B cell (primary cell): ENCODE measurements around the gene AQP3. TPM values are rescaled to one million over a fixed set of nuclear protein-coding genes. Genes with fewer than 3 reads are reported as not detected.

Source experiments
- ATAC-seq: fragments of 200-7000 bp; cut with Tn5 transposase; one replicate; pipeline ENCODE4 v1.10.0; 2021; ENCODE audit warnings: low read depth, mild to moderate bottlenecking, moderate number of reproducible peaks, moderate library complexity
- CTCF ChIA-PET: fragments of 350-600 bp; sonication (Branson Sonifier 250); formaldehyde crosslinking; loops from one replicate; lab custom pipeline; 2021; ENCODE audit warnings: antibody characterized with exemption, inconsistent platforms; lab: Charles Lee
- POLR2A ChIA-PET: fragments of 350-600 bp; sonication (Branson Sonifier 250); formaldehyde crosslinking; loops from one replicate; lab custom pipeline; 2021; ENCODE audit warnings: antibody characterized with exemption; lab: Charles Lee
- DNase-seq: peaks from one replicate; pipeline ENCODE4 v3.0.0; 2013
- H2AFZ ChIP-seq: 2 replicates; pipeline ENCODE4 v1.6.1; 2012; ENCODE audit warnings: mild to moderate bottlenecking, low read depth, low read length; ENCODE audit not compliant: insufficient read depth, poor library complexity, severe bottlenecking
- H3K27ac ChIP-seq, 2 donors: 1 replicate in 1 of 2; 2 replicates in 1 of 2; pipeline ENCODE4 v1.5.1; 2012 to 2013; ENCODE audit warnings: low read length in 2 of 2, mild to moderate bottlenecking in 2 of 2, moderate library complexity in 1 of 2
- H3K27me3 ChIP-seq, 4 experiments: fragments of 200-600 bp in 1 of 4; sonication (generic) in 1 of 4; replicated peaks in 1 of 4; 1 replicate in 2 of 4; 2 replicates in 2 of 4; pipeline versions ENCODE4 v1.6.1 to v1.7.0; 2013 to 2016; ENCODE audit warnings: low read length in 3 of 4, mild to moderate bottlenecking in 2 of 4, mixed read lengths in 1 of 4, moderate library complexity in 1 of 4; ENCODE audit not compliant: insufficient read depth in 4 of 4, control insufficient read depth in 3 of 4; ENCODE audit errors: control extremely low read depth in 1 of 4
- H3K36me3 ChIP-seq, 2 experiments: replicated peaks in 1 of 2; 1 replicate in 1 of 2; 2 replicates in 1 of 2; pipeline versions ENCODE4 v1.6.1 to v1.7.1; 2013; ENCODE audit warnings: low read length in 1 of 2; ENCODE audit not compliant: insufficient read depth in 2 of 2, control insufficient read depth in 1 of 2; ENCODE audit errors: control extremely low read depth in 1 of 2, extremely low read depth in 1 of 2
- H3K4me1 ChIP-seq, 2 donors: fragments of 200-600 bp in 1 of 2; sonication (generic) in 1 of 2; 1 replicate in 1 of 2; 2 replicates in 1 of 2; pipeline versions ENCODE4 v1.5.1 to v1.6.1; 2013 to 2017; ENCODE audit warnings: low read length in 2 of 2; ENCODE audit not compliant: control insufficient read depth in 2 of 2, insufficient read depth in 2 of 2
- H3K4me2 ChIP-seq: replicated peaks from 2 replicates; pipeline ENCODE3; 2012; ENCODE audit warnings: mild to moderate bottlenecking, low read depth, low read length; ENCODE audit not compliant: poor library complexity, severe bottlenecking
- H3K4me3 ChIP-seq, 5 experiments: fragments of 200-600 bp in 1 of 5; sonication (generic) in 1 of 5; 1 replicate in 3 of 5; 2 replicates in 2 of 5; pipeline versions ENCODE4 v1.5.1 to v1.7.0; 2011 to 2016; ENCODE audit warnings: low read length in 4 of 5, mild to moderate bottlenecking in 4 of 5, low read depth in 2 of 5, control low read depth in 1 of 5, moderate library complexity in 1 of 5; ENCODE audit not compliant: insufficient read depth in 1 of 5; ENCODE audit errors: control extremely low read depth in 1 of 5, extremely low read depth in 1 of 5
- H3K79me2 ChIP-seq: fragments of 200-600 bp; sonication (generic); one replicate; pipeline ENCODE4 v1.6.0; 2016; ENCODE audit warnings: low read length; ENCODE audit not compliant: control insufficient read depth, insufficient read depth
- H3K9ac ChIP-seq: fragments of 200-600 bp; sonication (generic); 2 replicates; pipeline ENCODE4 v1.6.1; 2017; ENCODE audit warnings: mild to moderate bottlenecking, low read length, moderate library complexity
- H3K9me3 ChIP-seq, 3 donors: one replicate each; pipeline versions ENCODE4 v1.6.1 to v1.7.1; 2013; ENCODE audit warnings: low read length in 2 of 3; ENCODE audit not compliant: control insufficient read depth in 2 of 3, insufficient read depth in 1 of 3; ENCODE audit errors: control extremely low read depth in 1 of 3
- H4K20me1 ChIP-seq: 2 replicates; pipeline ENCODE4 v1.6.0; 2012; ENCODE audit warnings: mild to moderate bottlenecking, low read length; ENCODE audit not compliant: insufficient read depth, control insufficient read depth, poor library complexity, severe bottlenecking
- H3K27ac Mint-ChIP-seq: one replicate; pipeline ENCODE4 v1.8.0; 2021; ENCODE audit warnings: mixed read lengths
- H3K27me3 Mint-ChIP-seq: one replicate; pipeline ENCODE4 v1.8.0; 2021; ENCODE audit warnings: mixed read lengths
- H3K4me1 Mint-ChIP-seq: one replicate; pipeline ENCODE4 v1.8.0; 2021; ENCODE audit warnings: mixed read lengths
- H3K4me3 Mint-ChIP-seq: one replicate; pipeline ENCODE4 v1.8.0; 2021; ENCODE audit warnings: mixed read lengths
- H3K9me3 Mint-ChIP-seq: one replicate; pipeline ENCODE4 v1.8.0; 2022; ENCODE audit warnings: mixed read lengths; ENCODE audit not compliant: insufficient read depth
- EZH2 ChIP-seq: IDR thresholded peaks from 2 replicates; pipeline ENCODE4 v1.6.1; 2012; ENCODE audit warnings: borderline replicate concordance, low read depth, mild to moderate bottlenecking, moderate library complexity, low read length; ENCODE audit not compliant: insufficient read depth, poor library complexity, severe bottlenecking
- WGBS: methylation state at CpG from one replicate; pipeline ENCODE4 v1.1.5; 2013; ENCODE audit warnings: missing lambda C conversion rate; ENCODE audit not compliant: insufficient coverage; 5-methylcytosine and 5-hydroxymethylcytosine counted together
- intact Hi-C: fragments of 100-400 bp; cut with micrococcal nuclease; formaldehyde crosslinking; loops from one replicate; pipeline ENCODE4 v1.10.0; 2022
- polyA plus RNA-seq: library from polyadenylated mRNA; depleted of rRNA; stranded (reverse); fragments of >200 nt; gene quantifications from 2 replicates; pipeline ENCODE4 v1.2.3, GENCODE V29; 2012
- total RNA-seq, 2 donors: library from RNA; stranded (reverse); fragments of 120-200 nt in 1 of 2; gene quantifications; 1 replicate in 1 of 2; 2 replicates in 1 of 2; pipeline versions ENCODE4 v1.2.3 to v1.2.4, GENCODE V29; 2013 to 2022
- TF ChIP-seq, protein P1 (sequence below): fragments of 200-600 bp; IDR thresholded peaks from one replicate; pipeline ENCODE4 v1.8.0; 2022; ENCODE audit warnings: antibody characterized with exemption, mild to moderate bottlenecking

The AQP3 gene
- total and polyA plus RNA-seq, 2 donors (not counting 1 experiment from before 2014, with no cell fraction given), result 1.8 to 10.0 TPM

- Mint-ChIP-seq H3K9me3 (no peaks in the 10 kb centered on the region), H3K4me3 (no peak overlapping the region), H3K4me1 (peaks cover 28% of the 10 kb centered on the region), H3K27me3 (no peaks in the 10 kb centered on the region), H3K27ac (no peak overlapping the region)
- intact Hi-C loops, result loop anchor here (5.0 to 10.0 kb wide), 5 partner anchors 205 to 905 kb away; partner anchors contain the start of genes BAG1, CHMP5, DNAJA1 and KIF24
- peaks cover 9% of the 10 kb centered on the region for H4K20me1 ChIP-seq
- no peak overlapping the region for H3K9ac ChIP-seq
- WGBS, result 92% methylated on average over 6 of the region's 6 CpGs
- H3K27ac ChIP-seq, result no peak overlapping the region
- H3K79me2 ChIP-seq, result peaks cover 27% of the 10 kb centered on the region
- H3K4me3 ChIP-seq, result no peak overlapping the region
- H3K9me3 ChIP-seq, result no peaks in the 10 kb centered on the region
- H3K27me3 ChIP-seq, result no peaks in the 10 kb centered on the region
- DNase-seq (no peak), ATAC-seq (no peak)
- peaks cover 17 to 22% of the 10 kb centered on the region in 2 donors for H3K4me1 ChIP-seq
- H2AFZ ChIP-seq, result no peak overlapping the region
- H3K36me3 ChIP-seq, result peaks cover 0 to 64% of the 10 kb centered on the region in 2 experiments
- no peak for TF ChIP-seq EZH2
- TF ChIP-seq, protein P1, sequence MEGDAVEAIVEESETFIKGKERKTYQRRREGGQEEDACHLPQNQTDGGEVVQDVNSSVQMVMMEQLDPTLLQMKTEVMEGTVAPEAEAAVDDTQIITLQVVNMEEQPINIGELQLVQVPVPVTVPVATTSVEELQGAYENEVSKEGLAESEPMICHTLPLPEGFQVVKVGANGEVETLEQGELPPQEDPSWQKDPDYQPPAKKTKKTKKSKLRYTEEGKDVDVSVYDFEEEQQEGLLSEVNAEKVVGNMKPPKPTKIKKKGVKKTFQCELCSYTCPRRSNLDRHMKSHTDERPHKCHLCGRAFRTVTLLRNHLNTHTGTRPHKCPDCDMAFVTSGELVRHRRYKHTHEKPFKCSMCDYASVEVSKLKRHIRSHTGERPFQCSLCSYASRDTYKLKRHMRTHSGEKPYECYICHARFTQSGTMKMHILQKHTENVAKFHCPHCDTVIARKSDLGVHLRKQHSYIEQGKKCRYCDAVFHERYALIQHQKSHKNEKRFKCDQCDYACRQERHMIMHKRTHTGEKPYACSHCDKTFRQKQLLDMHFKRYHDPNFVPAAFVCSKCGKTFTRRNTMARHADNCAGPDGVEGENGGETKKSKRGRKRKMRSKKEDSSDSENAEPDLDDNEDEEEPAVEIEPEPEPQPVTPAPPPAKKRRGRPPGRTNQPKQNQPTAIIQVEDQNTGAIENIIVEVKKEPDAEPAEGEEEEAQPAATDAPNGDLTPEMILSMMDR, result no peak
- POLR2A ChIA-PET, result no interaction called here
- CTCF ChIA-PET, result interaction anchor here (0.6 kb wide), 1 partner anchor 37 kb away, joined by 3 read pairs; no protein-coding TSS in a partner anchor
- H3K4me2 ChIP-seq, result no peak overlapping the region
Observed at GRCh38 chr9:33469891-33470290, 22.5 kb upstream of the AQP3 start.

DNA sequence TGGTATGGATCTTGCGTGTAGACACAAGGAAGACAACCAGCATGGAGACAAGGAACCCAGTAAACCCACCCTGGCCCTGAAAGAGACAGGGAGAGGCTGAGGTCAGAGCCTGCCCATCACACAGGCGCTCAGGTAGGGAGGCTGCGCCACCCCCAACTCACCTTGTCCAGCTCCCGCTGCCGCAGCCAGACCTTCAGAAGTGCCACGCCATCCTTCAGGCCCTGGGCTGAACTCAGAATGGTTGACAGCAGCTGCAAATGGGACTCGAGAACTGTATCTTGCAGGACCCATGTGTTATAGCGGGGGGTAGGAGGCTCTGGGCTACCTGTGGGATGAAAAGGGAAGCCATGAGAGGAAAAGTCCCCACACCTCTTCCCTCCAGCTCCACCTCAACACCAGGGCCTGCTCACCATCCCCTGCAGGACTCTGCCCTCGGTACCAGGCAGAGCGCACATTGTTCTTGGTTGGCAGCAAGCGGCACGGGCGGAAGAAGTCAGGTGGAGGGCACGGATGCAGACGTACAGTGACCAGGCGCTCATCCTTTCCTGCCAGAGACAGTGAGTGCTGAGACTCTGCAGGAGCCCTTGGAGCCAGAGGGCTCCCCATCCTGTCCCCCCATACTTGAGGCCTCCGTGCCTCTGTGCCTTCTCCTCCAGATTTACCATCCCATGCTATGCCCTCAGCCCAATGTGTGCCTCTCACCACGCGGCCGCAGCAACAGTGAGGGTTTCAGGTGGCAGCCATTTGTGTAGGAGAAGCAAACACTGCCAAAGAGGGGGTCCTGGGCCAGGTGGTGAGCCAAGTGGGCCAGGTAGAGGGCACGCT is 21.6 kb upstream of the AQP3 start:
- CTCF ChIA-PET, result interaction anchor here (0.9 to 3.4 kb wide), 2 partner anchors 182 to 919 kb away, joined by 3 to 24 read pairs; no protein-coding TSS in a partner anchor
- H3K27ac ChIP-seq, result no peak overlapping the region
- H4K20me1 ChIP-seq, result peaks cover 9% of the 10 kb centered on the region
- H3K79me2 ChIP-seq, result peaks cover 27% of the 10 kb centered on the region
- no peaks in the 10 kb centered on the region for H3K27me3 ChIP-seq
- Mint-ChIP-seq H3K27ac (no peak overlapping the region), H3K9me3 (no peaks in the 10 kb centered on the region), H3K4me1 (peaks cover 26% of the 10 kb centered on the region), H3K27me3 (no peaks in the 10 kb centered on the region), H3K4me3 (no peak overlapping the region)
- H3K36me3 ChIP-seq, result peaks cover 0 to 73% of the 10 kb centered on the region in 2 experiments
- no peak overlapping the region for H3K4me3 ChIP-seq
- H3K9ac ChIP-seq, result no peak overlapping the region
- TF ChIP-seq, protein P1, result no peak
- TF ChIP-seq EZH2, result no peak
- intact Hi-C loops, result no loop called here
- no peaks in the 10 kb centered on the region for H3K9me3 ChIP-seq
- DNase-seq (no peak), ATAC-seq (no peak)
- POLR2A ChIA-PET, result no interaction called here
- 98% methylated on average over 17 of the region's 21 CpGs for WGBS
- H3K4me1 ChIP-seq, result peaks cover 13 to 18% of the 10 kb centered on the region in 2 donors
- no peak overlapping the region for H3K4me2 ChIP-seq
- H2AFZ ChIP-seq, result no peak overlapping the region
